T-cell (primary cell): Measurements from ENCODE around the gene LRRC4C. TPM values are rescaled to one million over a fixed set of nuclear protein-coding genes. Genes with fewer than 3 reads are reported as not detected.

Experiments
- ATAC-seq, 4 experiments: fragments of 200-7000 bp in 3 of 4; fragments of 150-1000 bp in 1 of 4; cut with Tn5 transposase; replicated peaks in 1 of 4; 1 replicate in 3 of 4; 2 replicates in 1 of 4; pipeline ENCODE4 v1.10.0; 2021; ENCODE audit warnings: moderate library complexity in 3 of 4, mild to moderate bottlenecking in 2 of 4, moderate number of reproducible peaks in 1 of 4
- CTCF ChIA-PET, 2 donors: fragments of 300-600 bp; sonication (Branson Sonifier 250); formaldehyde crosslinking; loops; one replicate each; lab custom pipeline; 2022; ENCODE audit warnings: antibody characterized with exemption in 2 of 2; lab: Charles Lee
- POLR2A ChIA-PET, 2 donors: fragments of 300-600 bp; sonication (Branson Sonifier 250); formaldehyde crosslinking; loops; one replicate each; lab custom pipeline; 2022; ENCODE audit warnings: antibody characterized with exemption in 2 of 2; lab: Charles Lee
- DNase-seq, 35 experiments: peaks; one replicate each; pipeline versions ENCODE4 v3.0.0 to v3.0.0-alpha.2; 2013 to 2023
- H3K27ac ChIP-seq: one replicate; pipeline ENCODE4 v1.5.1; 2013; ENCODE audit warnings: low read length
- H3K27me3 ChIP-seq, 2 experiments: replicated peaks in 1 of 2; 1 replicate in 1 of 2; 2 replicates in 1 of 2; pipeline versions ENCODE4 v1.6.1 to v1.7.0; 2013; ENCODE audit warnings: low read length in 1 of 2, mixed read lengths in 1 of 2; ENCODE audit not compliant: control insufficient read depth in 2 of 2, insufficient read depth in 2 of 2; ENCODE audit errors: extremely low read depth in 1 of 2
- H3K36me3 ChIP-seq, 2 donors: 1 replicate in 1 of 2; 2 replicates in 1 of 2; pipeline versions ENCODE4 v1.6.1 to v1.7.0; 2013; ENCODE audit warnings: low read length in 1 of 2; ENCODE audit not compliant: control insufficient read depth in 2 of 2, insufficient read depth in 1 of 2; ENCODE audit errors: extremely low read depth in 1 of 2
- H3K4me1 ChIP-seq, 2 experiments: 1 replicate in 1 of 2; 2 replicates in 1 of 2; pipeline versions ENCODE4 v1.6.1 to v1.7.0; 2013; ENCODE audit warnings: low read length in 2 of 2, mixed read lengths in 1 of 2; ENCODE audit not compliant: insufficient read depth in 2 of 2, control insufficient read depth in 1 of 2; ENCODE audit errors: extremely low read depth in 1 of 2
- H3K4me3 ChIP-seq, 2 donors: 1 replicate in 1 of 2; 2 replicates in 1 of 2; pipeline versions ENCODE4 v1.5.1 to v1.7.0; 2013; ENCODE audit warnings: mild to moderate bottlenecking in 2 of 2, low read length in 1 of 2, moderate library complexity in 1 of 2; ENCODE audit not compliant: control insufficient read depth in 1 of 2; ENCODE audit errors: extremely low read depth in 1 of 2
- H3K9me3 ChIP-seq: 2 replicates; pipeline ENCODE4 v1.7.0; 2013
- H3K27ac Mint-ChIP-seq, 2 donors: one replicate each; pipeline ENCODE4 v1.8.0; 2020 to 2021; ENCODE audit warnings: mild to moderate bottlenecking in 2 of 2, mixed read lengths in 2 of 2
- H3K27me3 Mint-ChIP-seq, 2 donors: one replicate each; pipeline ENCODE4 v1.8.0; 2021 to 2022; ENCODE audit warnings: mixed read lengths in 2 of 2
- H3K36me3 Mint-ChIP-seq: one replicate; pipeline ENCODE4 v1.8.0; 2021; ENCODE audit warnings: mixed read lengths
- H3K4me1 Mint-ChIP-seq, 3 donors: one replicate each; pipeline ENCODE4 v1.8.0; 2020 to 2022; ENCODE audit warnings: mixed read lengths in 3 of 3, mild to moderate bottlenecking in 1 of 3
- H3K4me3 Mint-ChIP-seq, 3 donors: one replicate each; pipeline ENCODE4 v1.8.0; 2020 to 2022; ENCODE audit warnings: mild to moderate bottlenecking in 3 of 3, mixed read lengths in 3 of 3, moderate library complexity in 3 of 3
- H3K9me3 Mint-ChIP-seq, 3 donors: one replicate each; pipeline ENCODE4 v1.8.0; 2020 to 2022; ENCODE audit warnings: mixed read lengths in 3 of 3
- WGBS: methylation state at CpG from one replicate; pipeline ENCODE4 v1.1.5; 2013; ENCODE audit warnings: missing lambda C conversion rate; ENCODE audit not compliant: insufficient coverage; 5-methylcytosine and 5-hydroxymethylcytosine counted together
- total RNA-seq, 35 experiments: library from RNA in 6 of 35; stranded (reverse) in 6 of 35; fragments of 120-200 nt in 1 of 35; gene quantifications; one replicate each; pipeline versions ENCODE4 v1.2.1 to v1.2.4 and lab custom pipeline; 2013 to 2026

Gene LRRC4C
- total RNA-seq, 5 donors from 2014 or later (not counting 1 experiment from before 2014, with no cell fraction given) = not detected

- H3K27ac ChIP-seq = no peak overlapping the region
- H3K36me3 ChIP-seq = no peaks in the 10 kb centered on the region
- H3K4me3 ChIP-seq = no peak overlapping the region
- ChIA-PET CTCF (interaction anchor here in 1 of 2 donors (0.8 kb wide), 1 partner anchor 22 kb away, joined by 3 read pairs; no protein-coding TSS in a partner anchor), POLR2A (no interaction called here)
- no peaks in the 10 kb centered on the region for H3K27me3 Mint-ChIP-seq
- H3K4me1 Mint-ChIP-seq = no peaks in the 10 kb centered on the region
- DNase-seq = no peak
- no peaks in the 10 kb centered on the region for H3K4me1 ChIP-seq
- WGBS = 50% methylated on average over 1 of the region's 5 CpGs
- no peaks in the 10 kb centered on the region for H3K9me3 ChIP-seq
- no peak overlapping the region for H3K27ac Mint-ChIP-seq
- H3K4me3 Mint-ChIP-seq = no peak overlapping the region
- no peaks in the 10 kb centered on the region for H3K27me3 ChIP-seq
- peaks cover 17 to 28% (median 26%) of the 10 kb centered on the region in 3 donors for H3K9me3 Mint-ChIP-seq
- no peaks in the 10 kb centered on the region for H3K36me3 Mint-ChIP-seq
- no peak for ATAC-seq
Observed at GRCh38 chr11:40161854-40162410, 1297.5 kb downstream of the LRRC4C start.

- no peaks in the 10 kb centered on the region for H3K4me1 Mint-ChIP-seq
- peaks cover 25 to 41% (median 30%) of the 10 kb centered on the region in 3 donors for H3K9me3 Mint-ChIP-seq
- Histone ChIP-seq H3K9me3 (no peaks in the 10 kb centered on the region), H3K27ac (no peak overlapping the region), H3K4me1 (no peaks in the 10 kb centered on the region), H3K36me3 (no peaks in the 10 kb centered on the region), H3K4me3 (no peak overlapping the region), H3K27me3 (no peaks in the 10 kb centered on the region)
- H3K27ac Mint-ChIP-seq = no peak overlapping the region
- CTCF ChIA-PET = no interaction called here
- DNase-seq = no peak
- H3K4me3 Mint-ChIP-seq = no peak overlapping the region
- H3K36me3 Mint-ChIP-seq = no peaks in the 10 kb centered on the region
- no peaks in the 10 kb centered on the region for H3K27me3 Mint-ChIP-seq
- POLR2A ChIA-PET = no interaction called here
- no peak for ATAC-seq
- WGBS = 38% methylated on average over 1 of the region's 3 CpGs
Observed at GRCh38 chr11:40160418-40160817, 1299.0 kb downstream of the LRRC4C start.

- no peaks in the 10 kb centered on the region for H3K4me1 Mint-ChIP-seq
- POLR2A ChIA-PET = no interaction called here
Observed at GRCh38 chr11:40149721-40150120, 1309.7 kb downstream of the LRRC4C start.

GRCh38 chr11:40140560-40140959, 1318.9 kb downstream of the LRRC4C start:
- CTCF ChIA-PET = no interaction called here
- no CpG with 5 or more reads among the region's 5 CpGs for WGBS
- H3K4me1 ChIP-seq = no peaks in the 10 kb centered on the region
- Mint-ChIP-seq H3K4me3 (no peak overlapping the region), H3K27me3 (no peaks in the 10 kb centered on the region), H3K27ac (no peak overlapping the region), H3K36me3 (no peaks in the 10 kb centered on the region), H3K4me1 (no peaks in the 10 kb centered on the region), H3K9me3 (peaks cover 16 to 21% (median 16%) of the 10 kb centered on the region in 3 donors)
- no peaks in the 10 kb centered on the region for H3K36me3 ChIP-seq
- POLR2A ChIA-PET = no interaction called here
- H3K27me3 ChIP-seq = no peaks in the 10 kb centered on the region
- ATAC-seq (no peak), DNase-seq (no peak)
- no peak overlapping the region for H3K27ac ChIP-seq
- no peak overlapping the region for H3K4me3 ChIP-seq
- no peaks in the 10 kb centered on the region for H3K9me3 ChIP-seq

More at GRCh38 chr11:40149721-40150120, 1309.7 kb downstream of the LRRC4C start:
- no peak for DNase-seq
- no peak for ATAC-seq
- CTCF ChIA-PET = no interaction called here
- no peaks in the 10 kb centered on the region for H3K27me3 Mint-ChIP-seq
- Histone ChIP-seq H3K36me3 (no peaks in the 10 kb centered on the region), H3K9me3 (no peaks in the 10 kb centered on the region), H3K27ac (no peak overlapping the region), H3K27me3 (no peaks in the 10 kb centered on the region), H3K4me3 (no peak overlapping the region), H3K4me1 (no peaks in the 10 kb centered on the region)
- H3K9me3 Mint-ChIP-seq = peaks cover 9 to 25% (median 9%) of the 10 kb centered on the region in 3 donors
- H3K4me3 Mint-ChIP-seq = no peak overlapping the region
- no peaks in the 10 kb centered on the region for H3K36me3 Mint-ChIP-seq
- H3K27ac Mint-ChIP-seq = no peak overlapping the region

- CTCF ChIA-PET = no interaction called here
- no peak overlapping the region for H3K4me3 Mint-ChIP-seq
Observed at GRCh38 chr11:40139536-40139935, 1319.9 kb downstream of the LRRC4C start.

GRCh38 chr11:40139066-40139465, 1320.4 kb downstream of the LRRC4C start:
- ATAC-seq (no peak), DNase-seq (no peak)
- Histone ChIP-seq H3K36me3 (no peaks in the 10 kb centered on the region), H3K4me1 (no peaks in the 10 kb centered on the region), H3K9me3 (no peaks in the 10 kb centered on the region), H3K27me3 (no peaks in the 10 kb centered on the region), H3K4me3 (no peak overlapping the region), H3K27ac (no peak overlapping the region)
- no peak overlapping the region for H3K27ac Mint-ChIP-seq
- H3K27me3 Mint-ChIP-seq = no peaks in the 10 kb centered on the region
- CTCF ChIA-PET = no interaction called here
- POLR2A ChIA-PET = no interaction called here
- H3K4me1 Mint-ChIP-seq = no peaks in the 10 kb centered on the region
- no peak overlapping the region for H3K4me3 Mint-ChIP-seq
- no peaks in the 10 kb centered on the region for H3K36me3 Mint-ChIP-seq
- peaks cover 16 to 24% (median 17%) of the 10 kb centered on the region in 3 donors for H3K9me3 Mint-ChIP-seq
- no CpG with 5 or more reads among the region's 3 CpGs for WGBS

More at GRCh38 chr11:40139536-40139935, 1319.9 kb downstream of the LRRC4C start:
- no peak for DNase-seq
- ATAC-seq = no peak
- H3K9me3 Mint-ChIP-seq = peaks cover 16 to 21% (median 17%) of the 10 kb centered on the region in 3 donors
- H3K4me1 ChIP-seq = no peaks in the 10 kb centered on the region
- no peak overlapping the region for H3K27ac ChIP-seq
- no peaks in the 10 kb centered on the region for H3K36me3 Mint-ChIP-seq
- H3K4me1 Mint-ChIP-seq = no peaks in the 10 kb centered on the region
- H3K27me3 Mint-ChIP-seq = no peaks in the 10 kb centered on the region
- WGBS = no CpG with 5 or more reads among the region's 2 CpGs
- no peaks in the 10 kb centered on the region for H3K36me3 ChIP-seq
- no peak overlapping the region for H3K4me3 ChIP-seq
- no peaks in the 10 kb centered on the region for H3K27me3 ChIP-seq
- POLR2A ChIA-PET = no interaction called here
- H3K9me3 ChIP-seq = no peaks in the 10 kb centered on the region
- H3K27ac Mint-ChIP-seq = no peak overlapping the region
